GM15510 (cell line): ENCODE data around the gene AKT3.

Experiments
- POLR2A ChIP-seq: IDR thresholded peaks from 3 replicates; pipeline ENCODE4 v1.6.1; 2011; ENCODE audit warnings: borderline replicate concordance; ENCODE audit not compliant: insufficient read length; ENCODE audit errors: extremely low read depth

The AKT3 gene

DNA sequence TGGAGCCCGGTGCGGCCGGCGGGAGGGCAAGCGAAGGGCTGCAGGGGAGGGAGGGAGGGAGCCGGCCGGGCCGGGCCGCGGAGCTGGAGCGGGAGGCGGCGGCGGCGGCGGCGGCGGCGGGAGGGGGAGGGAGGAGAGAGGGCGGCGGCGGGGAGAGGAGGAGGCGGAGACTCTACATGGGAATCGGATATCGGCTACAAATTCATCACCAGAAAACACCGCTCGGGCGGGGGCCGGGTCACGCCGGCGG is at the start of gene AKT3:
Gene AKT3, minus strand, starts transcription at position 42 of the 250 bp plus-strand sequence. CDS start 7,073 bp downstream, outside the sequence.
- peak; percentile 34 for TF ChIP-seq POLR2A

DNA sequence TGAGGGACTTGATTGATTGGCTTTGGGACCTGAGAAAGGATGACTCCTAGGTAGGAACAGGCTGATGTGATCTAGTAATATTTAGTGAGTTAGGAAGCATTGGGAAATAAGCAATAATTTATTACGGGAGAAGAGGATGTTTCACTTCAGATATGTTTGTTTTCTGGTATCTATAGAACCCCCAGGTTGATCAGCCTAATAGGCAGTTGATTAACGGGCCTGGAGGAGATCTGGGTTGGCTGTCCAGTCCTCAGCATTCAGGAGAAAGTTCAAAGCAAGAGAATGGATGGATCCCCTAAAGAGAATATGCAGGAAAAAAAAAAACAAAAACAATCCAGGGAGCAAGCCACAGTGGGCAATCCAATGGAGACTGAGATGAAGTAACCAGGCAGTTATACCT is 48.2 kb upstream of the AKT3 start:
- TF ChIP-seq POLR2A: no peak

DNA sequence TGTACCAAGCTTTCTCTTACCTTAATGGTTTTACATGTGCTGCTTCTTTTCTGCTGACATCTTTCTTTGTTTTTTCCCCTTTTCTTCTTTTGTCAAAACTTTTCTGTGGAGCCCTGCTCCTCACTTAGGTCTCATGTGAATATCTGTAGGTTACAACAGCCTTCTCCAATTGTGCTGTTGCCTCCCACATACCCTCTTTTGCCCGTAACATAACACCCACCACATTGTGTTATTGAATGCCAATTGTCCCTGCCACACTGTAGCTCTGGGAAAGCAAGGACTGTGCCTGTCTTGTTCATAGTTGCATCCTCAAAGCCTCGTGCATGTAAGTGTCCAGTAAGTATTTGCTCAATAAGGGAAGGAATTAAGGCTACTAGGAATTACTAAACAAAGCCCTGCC is 46.3 kb upstream of the AKT3 start:
- no peak for TF ChIP-seq POLR2A

DNA sequence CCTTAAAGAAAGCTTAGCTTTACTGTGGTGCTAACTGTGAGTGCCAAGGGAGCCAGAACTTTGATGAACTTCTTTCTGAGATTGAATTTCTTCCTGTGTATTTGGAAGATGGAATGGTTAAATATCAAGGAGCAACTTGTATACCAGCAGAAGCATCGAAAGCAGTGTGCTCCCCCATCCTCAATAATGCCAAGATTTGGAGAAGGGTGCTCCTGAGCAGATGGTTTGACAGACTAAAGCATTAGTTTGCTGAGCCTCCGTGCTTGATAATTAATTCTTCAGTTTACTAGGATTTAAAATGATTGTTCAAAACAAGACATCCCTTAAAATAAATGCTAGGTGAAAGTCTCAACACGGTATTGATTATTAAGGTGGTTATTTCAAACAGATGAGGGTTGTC is 42.4 kb upstream of the AKT3 start:
- no peak for TF ChIP-seq POLR2A

DNA sequence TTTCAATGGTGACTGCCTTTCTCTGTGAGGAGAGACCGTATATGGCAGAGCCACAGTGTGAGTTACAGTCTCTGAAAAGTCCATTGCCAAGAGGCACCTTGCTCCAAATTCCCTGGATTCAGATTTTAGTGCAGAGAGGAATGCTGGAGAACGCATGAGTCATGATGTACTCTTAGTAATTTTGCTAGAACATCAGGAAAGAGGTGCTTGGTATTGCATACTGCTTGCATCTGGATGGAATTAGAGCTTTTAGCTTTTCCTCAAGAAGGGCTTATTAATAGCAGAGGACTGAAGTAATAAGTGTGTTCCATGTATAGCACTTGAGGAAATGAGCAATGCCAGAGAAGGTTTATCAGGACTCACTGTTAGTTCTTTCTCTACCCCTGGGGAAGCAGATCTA is 40.5 kb upstream of the AKT3 start:
- TF ChIP-seq POLR2A: no peak

DNA sequence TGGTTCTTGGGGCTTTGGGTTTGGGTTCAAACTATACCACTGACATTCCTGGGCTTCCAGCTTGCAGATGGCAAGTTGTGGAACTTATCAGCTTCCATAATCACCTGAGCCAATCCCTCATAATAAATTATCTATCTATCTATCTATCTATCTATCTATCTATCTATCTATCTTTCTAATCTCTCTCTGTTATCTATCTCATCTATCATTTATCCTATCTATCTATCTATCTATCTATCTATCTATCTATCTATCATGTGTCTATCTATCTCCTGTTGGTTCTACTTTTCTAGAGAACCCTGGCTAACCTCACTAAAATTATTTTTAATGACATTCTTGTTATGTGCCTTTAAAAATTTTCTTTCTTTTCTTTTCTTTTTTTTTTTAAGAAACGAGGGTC is 35.8 kb upstream of the AKT3 start:
- no peak for TF ChIP-seq POLR2A

DNA sequence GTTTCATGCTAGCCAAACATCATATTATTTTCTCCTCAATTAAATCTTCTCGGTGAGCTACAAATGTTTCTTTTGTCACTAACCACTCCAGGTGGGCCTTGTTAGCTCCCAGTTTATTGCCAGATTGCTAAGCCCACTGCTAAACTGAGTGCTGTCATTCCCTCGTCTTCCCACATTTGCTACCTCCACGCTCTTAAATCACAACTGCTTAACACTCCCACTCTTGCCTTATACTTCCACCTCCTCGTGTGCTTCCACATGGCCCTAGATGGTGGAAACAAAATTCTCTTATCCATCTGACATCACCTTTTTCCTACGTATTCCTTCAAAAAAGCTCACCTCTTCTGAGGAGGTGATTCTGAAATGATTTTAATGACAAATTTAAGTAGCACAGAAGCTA is 34.6 kb upstream of the AKT3 start:
- TF ChIP-seq POLR2A: no peak

DNA sequence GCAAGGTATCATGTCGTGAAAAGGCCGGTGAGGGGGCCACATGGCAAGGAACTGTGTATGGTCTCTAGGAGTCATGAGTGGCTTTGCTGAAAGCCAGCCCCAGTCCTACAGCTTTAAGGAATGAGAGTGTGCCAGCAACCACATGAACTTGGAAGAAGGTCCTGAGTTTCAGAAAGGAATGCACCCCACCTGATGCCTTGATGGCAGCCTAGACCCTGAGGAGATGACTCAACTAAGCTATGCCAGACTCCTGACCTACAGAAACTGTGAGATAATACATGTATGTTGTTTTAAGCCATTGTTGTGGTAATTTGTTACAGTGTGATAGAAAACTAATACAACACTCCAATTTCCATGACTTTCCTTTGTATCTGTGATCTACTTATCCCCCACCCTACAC is 33.5 kb upstream of the AKT3 start:
- TF ChIP-seq POLR2A: no peak

DNA sequence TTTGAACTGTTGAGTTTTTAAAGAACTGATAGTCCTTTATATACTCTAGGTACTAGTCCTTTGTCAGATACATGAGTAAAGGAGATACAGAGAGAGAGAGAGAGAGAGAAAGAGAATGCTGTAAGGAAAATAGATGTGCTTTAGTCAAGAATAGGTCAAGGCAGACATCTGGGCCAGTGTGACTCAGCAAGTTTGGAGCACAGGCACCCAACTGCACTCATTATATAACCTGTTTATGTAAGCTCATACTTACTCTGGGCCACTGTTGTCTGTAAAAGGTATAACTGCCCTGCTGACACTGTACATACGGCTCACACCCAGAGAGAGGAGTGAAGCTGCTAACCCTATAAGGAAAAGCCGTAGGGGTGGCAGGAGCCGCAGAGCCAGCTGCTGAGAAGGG is 32.2 kb upstream of the AKT3 start:
- no peak for TF ChIP-seq POLR2A

DNA sequence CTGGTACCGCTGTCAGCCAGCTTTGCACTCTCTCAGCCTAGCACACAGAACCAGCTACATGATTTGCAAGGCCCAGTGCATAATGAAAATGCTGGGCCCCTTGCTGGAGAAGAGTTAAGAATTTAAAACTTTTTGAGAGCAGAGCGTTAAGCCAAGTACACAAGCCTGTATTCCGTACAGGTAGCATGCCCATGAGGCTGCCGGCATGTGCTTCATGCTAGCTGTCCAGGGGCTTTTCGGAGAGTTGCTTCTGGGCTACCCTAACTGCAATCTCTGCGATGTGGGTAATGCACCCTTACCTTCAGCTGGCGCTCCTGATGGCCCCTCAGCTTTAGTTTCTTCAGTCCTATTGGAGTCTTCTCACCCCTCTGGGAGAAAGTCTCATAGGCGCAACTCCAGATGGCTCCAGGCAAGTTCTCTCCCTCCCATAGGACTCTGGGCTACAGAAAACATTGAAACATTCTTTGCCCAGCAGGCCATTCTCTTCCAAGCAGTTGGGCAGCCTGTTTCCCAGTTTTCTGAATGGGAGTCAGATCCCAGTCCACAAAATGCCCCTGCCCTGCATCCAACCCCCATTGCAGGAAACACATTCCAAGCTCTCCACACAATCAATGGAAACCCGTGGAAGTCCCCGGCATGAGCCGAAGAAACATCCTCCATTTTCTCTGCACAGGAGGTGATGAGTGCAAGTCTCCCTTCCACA is 5.7 kb upstream of the AKT3 start:
- no peak for TF ChIP-seq POLR2A

DNA sequence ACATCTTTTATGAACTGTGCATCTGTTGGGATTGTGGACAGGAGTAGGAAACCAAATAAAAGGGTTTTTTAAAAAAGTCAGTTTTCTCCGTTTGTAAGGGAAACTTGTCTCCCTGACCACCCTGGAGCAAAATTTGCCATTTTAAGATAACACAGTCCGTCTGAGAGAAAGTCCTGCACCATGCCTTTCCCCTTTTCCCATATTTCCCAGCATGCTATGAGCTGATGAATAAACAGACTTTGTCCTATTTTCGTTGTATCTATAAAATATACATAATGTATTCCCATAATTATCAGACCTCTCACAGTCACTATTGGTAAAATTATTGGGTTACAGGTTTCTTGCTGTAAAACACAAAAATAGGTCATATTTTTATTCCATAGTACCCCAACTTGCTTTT is 1.7 kb upstream of the AKT3 start:
- TF ChIP-seq POLR2A: no peak

DNA sequence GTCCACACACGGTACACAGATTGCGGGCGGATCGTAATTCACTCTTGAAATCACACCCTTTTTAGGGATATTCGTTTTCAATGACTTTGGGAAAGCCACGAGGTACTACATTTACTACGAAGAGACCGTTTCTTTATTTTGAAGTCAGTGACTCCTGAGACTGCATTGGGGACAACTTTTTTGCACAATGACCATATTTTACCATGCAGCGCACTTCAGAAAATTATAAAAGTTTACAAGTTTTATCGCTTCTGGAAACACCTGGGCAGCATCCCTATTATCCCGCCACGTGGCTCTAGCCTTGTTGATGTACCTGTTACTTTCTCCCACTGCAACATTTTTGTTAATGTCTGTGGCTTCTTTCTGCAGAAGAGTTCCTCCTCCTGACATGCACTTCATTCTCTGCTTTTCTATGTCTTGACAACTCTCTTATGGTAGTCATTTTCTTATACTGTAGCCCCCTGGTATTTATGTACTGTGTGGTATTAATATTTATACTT is 1.3 kb upstream of the AKT3 start:
- no peak for TF ChIP-seq POLR2A

DNA sequence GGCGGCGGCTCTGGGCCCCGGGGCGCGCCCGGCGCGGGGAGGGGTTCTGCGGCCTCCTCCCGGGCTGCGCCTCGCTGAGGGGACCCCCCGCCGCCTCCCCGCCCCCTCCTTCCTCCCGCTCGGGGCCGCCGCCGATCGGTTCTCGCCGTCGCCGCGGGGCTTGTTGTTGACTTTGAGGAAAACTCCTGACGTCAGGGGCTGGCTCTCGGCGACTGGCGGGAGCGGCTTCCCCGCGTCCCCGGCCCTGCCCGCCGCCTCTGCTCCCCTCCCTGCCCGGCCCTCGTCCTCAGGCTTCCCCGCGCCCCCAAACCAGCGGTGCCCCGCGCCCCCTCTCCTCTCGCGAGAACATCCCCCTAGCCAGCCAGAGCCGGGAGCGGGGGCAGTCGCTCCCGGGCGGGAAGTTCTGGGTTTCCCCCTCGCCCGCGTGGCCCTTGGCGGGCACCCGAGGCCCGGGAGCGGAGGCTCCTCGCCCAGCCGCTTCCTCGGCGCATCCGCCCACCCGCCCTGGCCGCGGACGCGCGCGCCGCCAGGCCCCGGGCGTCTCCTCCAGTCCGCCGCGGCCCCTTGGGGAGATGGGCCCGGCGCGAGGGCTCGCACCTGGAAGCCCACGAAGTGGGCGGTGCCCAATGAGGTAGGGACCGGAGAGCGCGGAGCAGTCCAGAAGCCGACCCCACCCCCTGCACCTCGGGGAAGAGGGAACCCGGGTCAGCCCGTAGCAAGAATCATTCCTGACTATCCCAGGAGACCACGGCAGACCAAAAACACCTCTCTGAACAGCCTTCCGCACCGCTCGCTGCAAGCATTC is 611 bp upstream of the AKT3 start:
- peak; percentile 11 for TF ChIP-seq POLR2A

DNA sequence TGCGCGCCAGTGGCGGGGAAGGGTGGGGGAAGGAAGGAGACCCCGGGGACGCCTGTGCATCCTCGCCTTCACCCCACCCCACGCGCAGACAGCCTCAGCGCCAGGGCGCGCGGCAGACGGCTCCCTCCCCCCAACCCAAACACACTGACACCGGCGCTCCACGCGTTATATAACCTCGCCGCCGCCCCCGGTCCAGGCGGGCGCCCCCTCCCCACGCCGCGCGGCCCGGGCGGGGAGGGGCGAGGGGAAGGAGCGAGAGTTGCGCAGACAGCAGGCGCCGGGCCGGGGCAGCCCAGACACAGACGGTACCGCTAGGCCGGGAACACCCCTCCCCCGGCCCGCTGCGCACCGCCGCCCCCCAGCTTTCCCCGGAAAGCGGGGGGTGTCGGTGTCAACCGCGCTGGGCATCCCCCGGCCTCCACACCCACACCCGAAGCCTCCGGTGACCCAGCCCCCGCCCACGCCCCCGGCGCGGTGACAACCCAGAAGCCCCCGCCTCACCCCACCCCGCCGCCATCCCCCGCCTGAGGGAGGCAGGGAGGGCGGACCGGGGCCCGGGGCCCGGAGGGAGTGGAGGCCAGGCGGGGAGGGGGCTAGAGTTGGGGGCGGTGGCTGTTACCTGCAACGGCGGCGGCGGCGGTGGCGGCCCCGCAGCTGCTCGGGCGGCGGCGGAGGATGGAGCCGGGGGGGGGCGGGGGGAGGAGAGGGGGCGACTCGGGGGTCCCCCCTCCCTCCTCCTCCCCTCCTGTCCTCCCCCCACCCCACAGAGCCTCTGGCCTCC is 432 bp downstream of the AKT3 start:
- TF ChIP-seq POLR2A: no peak

DNA sequence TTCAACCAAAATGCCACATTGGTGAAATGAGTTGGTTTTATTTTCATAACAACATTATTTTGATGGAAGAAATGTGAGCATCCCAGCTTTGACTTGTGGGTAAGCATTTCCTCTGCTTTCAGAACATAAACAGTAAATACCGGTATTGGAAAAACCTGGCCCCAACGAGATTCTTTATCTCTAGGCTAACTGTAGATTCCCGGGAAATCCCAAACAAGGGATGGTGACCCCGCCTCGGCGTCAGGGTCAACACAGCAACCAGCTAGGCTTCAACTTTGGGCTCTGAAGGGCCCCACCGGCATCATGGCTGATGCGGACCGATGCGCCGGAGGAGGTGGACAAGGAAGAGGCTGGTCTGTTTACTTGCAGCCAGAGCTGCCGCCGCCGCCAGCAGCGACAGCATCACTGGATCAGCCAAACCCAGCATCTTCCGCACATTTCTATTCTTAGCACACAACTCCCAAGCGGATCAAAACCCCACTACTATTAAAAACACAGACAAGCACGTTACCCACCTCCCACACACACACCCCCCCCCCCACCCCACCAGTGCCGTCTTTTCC is 1.1 kb downstream of the AKT3 start:
- no peak for TF ChIP-seq POLR2A

DNA sequence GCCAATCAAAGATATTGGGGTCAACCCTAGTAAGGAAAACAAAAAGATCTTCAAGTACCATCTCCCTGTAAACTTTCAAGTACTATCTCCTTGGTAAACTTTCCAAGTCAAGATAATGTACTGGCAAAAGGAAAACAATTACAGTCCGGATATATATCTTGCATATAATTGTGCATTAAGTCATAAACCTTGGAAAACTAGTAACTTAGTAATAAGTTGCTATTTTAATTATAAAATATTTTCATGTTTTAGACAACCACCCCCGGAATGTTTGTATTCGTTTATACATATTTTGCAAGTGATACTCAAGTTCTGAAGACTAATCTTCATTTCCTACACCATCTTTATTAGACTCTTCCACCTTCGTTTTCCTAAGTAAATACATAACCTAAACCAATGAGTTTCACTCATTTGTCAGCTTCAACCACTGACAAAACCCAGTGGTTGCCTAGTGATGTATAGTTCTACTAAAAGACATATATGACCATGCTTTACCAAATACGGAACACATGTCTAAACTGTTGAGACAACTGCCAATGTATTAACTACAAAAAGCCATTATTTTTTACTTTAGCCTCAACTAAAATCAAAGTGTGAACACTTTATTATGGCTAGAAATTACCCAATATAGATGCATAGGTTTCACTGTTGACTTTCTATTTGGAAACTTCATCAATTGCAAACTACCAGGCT is 1.7 kb downstream of the AKT3 start:
- no peak for TF ChIP-seq POLR2A

DNA sequence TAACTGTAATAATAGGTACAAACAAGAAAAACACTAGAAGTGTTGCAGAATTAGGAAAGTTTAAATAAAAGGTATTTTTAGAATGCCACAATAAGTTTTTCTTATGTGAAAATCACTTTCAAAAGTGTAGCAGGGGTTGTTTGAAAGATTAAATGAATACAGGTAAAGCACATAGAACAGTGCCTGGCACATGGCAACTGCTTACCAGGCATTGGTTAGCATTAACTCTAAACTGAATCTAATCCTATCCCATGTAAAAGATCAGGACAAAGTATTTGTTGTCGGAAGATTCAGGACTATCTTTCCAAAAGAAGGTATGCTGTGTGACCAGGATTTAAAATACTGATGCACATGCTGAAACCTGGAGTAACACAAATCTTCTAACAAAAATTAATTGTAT is 3.3 kb downstream of the AKT3 start:
- no peak for TF ChIP-seq POLR2A
